Esophagus (tissue), 2 donors: ENCODE results near the gene MCF2L2. TPM values are rescaled to one million over a fixed set of nuclear protein-coding genes. Genes with fewer than 3 reads are reported as not detected.

Experiments used
- H3K27ac ChIP-seq, 2 donors: one replicate each; pipeline ENCODE4 v1.5.1; 2013; ENCODE audit warnings: low read depth in 2 of 2, mild to moderate bottlenecking in 2 of 2, inconsistent platforms in 1 of 2, low read length in 1 of 2, moderate library complexity in 1 of 2
- H3K27me3 ChIP-seq, 2 donors: one replicate each; pipeline ENCODE4 v1.6.1; 2013; ENCODE audit warnings: low read length in 2 of 2, control low read depth in 1 of 2, mild to moderate bottlenecking in 1 of 2; ENCODE audit not compliant: insufficient read depth in 2 of 2, control insufficient read depth in 1 of 2
- H3K36me3 ChIP-seq, 2 donors: one replicate each; pipeline ENCODE4 v1.6.1; 2013; ENCODE audit warnings: low read length in 1 of 2; ENCODE audit not compliant: control insufficient read depth in 2 of 2, insufficient read depth in 2 of 2
- H3K4me1 ChIP-seq, 2 donors: one replicate each; pipeline ENCODE4 v1.6.1; 2013; ENCODE audit warnings: low read length in 1 of 2; ENCODE audit not compliant: control insufficient read depth in 2 of 2, insufficient read depth in 2 of 2
- H3K4me3 ChIP-seq, 2 donors: one replicate each; pipeline ENCODE4 v1.5.1; 2013; ENCODE audit warnings: low read length in 2 of 2, mild to moderate bottlenecking in 2 of 2, low read depth in 1 of 2, moderate library complexity in 1 of 2
- H3K9me3 ChIP-seq, 2 donors: one replicate each; pipeline ENCODE4 v1.6.1; 2013; ENCODE audit warnings: mild to moderate bottlenecking in 2 of 2, low read depth in 1 of 2, low read length in 1 of 2, moderate library complexity in 1 of 2; ENCODE audit not compliant: control insufficient read depth in 2 of 2, insufficient read depth in 1 of 2
- WGBS, 2 donors: extraction: QIAGEN DNeasy Blood & Tissue Kit; methylation state at CpG; one replicate each; pipeline ENCODE4 v1.1.7; 2013; 5-methylcytosine and 5-hydroxymethylcytosine counted together
- polyA plus RNA-seq, 2 donors: library from polyadenylated mRNA; stranded (reverse); fragments of 200-250 nt; gene quantifications; one replicate each; pipeline ENCODE4 v1.2.3, GENCODE V29; 2013
- donor health status: healthy with polysubstance abuse.
- donor health status: Bipolar disorder and iron deficiency.

MCF2L2 gene
- polyA plus RNA-seq, 2 donors, result 0.21 to 0.26 TPM

GRCh38 chr3:183310936-183311335, 117.5 kb downstream of the MCF2L2 start:
- Histone ChIP-seq H3K9me3 (peaks cover 0 to 2% of the 10 kb centered on the region in 2 donors), H3K27me3 (no peaks in the 10 kb centered on the region), H3K4me3 (no peak overlapping the region), H3K36me3 (peaks cover 0 to 4% of the 10 kb centered on the region in 2 donors), H3K4me1 (peaks cover 3 to 6% of the 10 kb centered on the region in 2 donors), H3K27ac (no peak overlapping the region)
- WGBS, 2 donors, result 91 to 92% methylated on average over 3 of the region's 3 CpGs

- Histone ChIP-seq H3K27me3 (no peaks in the 10 kb centered on the region), H3K36me3 (peaks cover 0 to 4% of the 10 kb centered on the region in 2 donors), H3K9me3 (peaks cover 0 to 2% of the 10 kb centered on the region in 2 donors), H3K4me1 (peaks cover 2 to 3% of the 10 kb centered on the region in 2 donors), H3K4me3 (no peak overlapping the region), H3K27ac (no peak overlapping the region)
- WGBS, 2 donors, result 49 to 60% methylated on average over 5 of the region's 5 CpGs
Observed at GRCh38 chr3:183309276-183309675, 119.1 kb downstream of the MCF2L2 start.

DNA sequence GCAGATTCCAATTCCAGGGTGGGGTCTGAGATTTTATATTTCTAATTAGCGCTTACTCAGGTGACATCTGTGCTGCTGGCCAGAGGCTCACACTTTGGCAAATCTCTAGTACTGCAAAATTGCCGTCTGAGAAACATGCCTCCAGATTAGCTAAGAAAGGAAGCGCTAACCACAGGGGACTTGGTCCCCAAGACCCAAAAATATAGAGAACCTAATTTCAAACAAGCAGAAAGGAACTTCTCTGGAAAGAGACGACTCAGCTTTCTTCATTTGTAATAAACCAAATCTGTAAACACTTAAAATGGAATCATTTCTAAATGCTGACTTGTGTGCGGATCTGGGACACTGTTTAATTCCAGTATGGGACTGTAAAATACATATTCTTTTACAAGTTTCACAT, 119.7 kb downstream of the MCF2L2 start:
- no peak overlapping the region for H3K27ac ChIP-seq
- H3K9me3 ChIP-seq, result peaks cover 0 to under 1% of the 10 kb centered on the region in 2 donors
- peaks cover 0 to 4% of the 10 kb centered on the region in 2 donors for H3K36me3 ChIP-seq
- no peaks in the 10 kb centered on the region for H3K27me3 ChIP-seq
- H3K4me1 ChIP-seq, result peaks cover 3 to 5% of the 10 kb centered on the region in 2 donors
- WGBS, 2 donors, result 84 to 86% methylated on average over 5 of the region's 5 CpGs
- no peak overlapping the region for H3K4me3 ChIP-seq

DNA sequence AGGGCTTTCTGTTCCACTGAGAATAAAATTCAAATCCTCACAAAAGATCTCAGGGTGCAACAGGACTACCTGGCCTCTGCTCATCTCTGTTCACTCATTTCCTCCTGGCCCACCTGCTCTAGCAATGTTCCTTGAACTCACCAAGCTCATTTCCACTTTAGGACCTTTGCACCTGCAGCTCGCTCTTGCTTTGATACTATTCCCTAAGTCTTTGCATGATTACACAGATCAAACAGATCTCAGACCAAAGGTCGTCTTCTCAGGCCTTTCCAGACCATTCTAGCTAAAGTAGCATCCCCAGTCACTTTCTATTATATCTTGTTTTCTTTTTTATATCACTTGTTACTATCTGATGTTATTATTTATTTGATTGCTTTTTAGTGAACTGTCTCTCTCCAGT, 120.7 kb downstream of the MCF2L2 start:
- no peak overlapping the region for H3K4me3 ChIP-seq
- H3K27ac ChIP-seq, result peak overlapping the region in 1 of 2 donors; percentile 78
- no peaks in the 10 kb centered on the region for H3K9me3 ChIP-seq
- H3K4me1 ChIP-seq, result peaks cover 3 to 11% of the 10 kb centered on the region in 2 donors
- WGBS, 2 donors, result 81 to 92% methylated on average over 2 of the region's 2 CpGs
- no peaks in the 10 kb centered on the region for H3K27me3 ChIP-seq
- H3K36me3 ChIP-seq, result peaks cover 0 to 4% of the 10 kb centered on the region in 2 donors

- H3K27me3 ChIP-seq, result no peaks in the 10 kb centered on the region
- H3K27ac ChIP-seq, result peak overlapping the region; percentile 86 to 93
- WGBS, 2 donors, result 37 to 53% methylated on average over 9 of the region's 9 CpGs
- H3K36me3 ChIP-seq, result peaks cover 0 to 4% of the 10 kb centered on the region in 2 donors
- peaks cover 3 to 16% of the 10 kb centered on the region in 2 donors for H3K4me1 ChIP-seq
- no peaks in the 10 kb centered on the region for H3K9me3 ChIP-seq
- H3K4me3 ChIP-seq, result peak overlapping the region in 1 of 2 donors; percentile 14
Observed at GRCh38 chr3:183306798-183307671, 121.4 kb downstream of the MCF2L2 start.

GRCh38 chr3:183303690-183304089, 124.7 kb downstream of the MCF2L2 start:
- H3K27ac ChIP-seq, result peak overlapping the region in 1 of 2 donors; percentile 63
- 64 to 67% methylated on average over 2 of the region's 2 CpGs for WGBS, 2 donors
- no peak overlapping the region for H3K4me3 ChIP-seq
- H3K9me3 ChIP-seq, result no peaks in the 10 kb centered on the region
- H3K27me3 ChIP-seq, result no peaks in the 10 kb centered on the region
- peaks cover 0 to 3% of the 10 kb centered on the region in 2 donors for H3K36me3 ChIP-seq
- peaks cover 6 to 22% of the 10 kb centered on the region in 2 donors for H3K4me1 ChIP-seq

- Histone ChIP-seq H3K36me3 (peaks cover 0 to 3% of the 10 kb centered on the region in 2 donors), H3K4me1 (peaks cover 6 to 22% of the 10 kb centered on the region in 2 donors), H3K4me3 (no peak overlapping the region), H3K27me3 (no peaks in the 10 kb centered on the region), H3K27ac (peak overlapping the region; percentile 44 to 56), H3K9me3 (no peaks in the 10 kb centered on the region)
- 40 to 50% methylated on average over 8 of the region's 8 CpGs for WGBS, 2 donors
Observed at GRCh38 chr3:183301937-183302580, 126.4 kb downstream of the MCF2L2 start.

DNA sequence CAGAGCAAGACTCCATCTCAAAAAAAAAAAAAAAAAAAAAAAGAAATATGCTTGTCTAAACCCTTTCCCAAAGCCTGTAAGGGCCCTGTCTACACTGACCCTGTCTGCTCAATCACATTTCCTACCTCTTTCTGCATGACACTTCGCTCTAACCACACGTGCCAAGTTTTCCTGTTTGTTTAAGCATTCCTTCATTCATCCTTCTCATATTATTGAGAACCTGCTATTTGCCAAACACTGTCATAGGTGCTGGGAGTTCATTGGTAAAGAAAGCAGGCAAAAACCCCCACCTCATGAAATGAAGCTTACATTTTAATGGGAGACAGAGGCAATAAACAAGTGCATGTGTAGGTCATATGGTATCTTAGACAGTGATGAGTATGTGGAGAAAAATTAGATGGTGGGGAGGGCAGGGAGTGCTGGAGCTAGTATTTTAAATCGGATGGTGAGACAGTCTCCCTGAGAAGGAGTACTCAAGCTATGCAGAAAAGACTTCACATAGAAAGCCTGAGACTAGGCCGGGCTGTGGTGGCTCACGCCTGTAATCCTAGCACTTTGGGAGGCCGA, 127.3 kb downstream of the MCF2L2 start:
- Histone ChIP-seq H3K4me1 (peaks cover 3 to 22% of the 10 kb centered on the region in 2 donors), H3K27ac (no peak overlapping the region)

GRCh38 chr3:183299976-183300375, 128.4 kb downstream of the MCF2L2 start:
- no peaks in the 10 kb centered on the region for H3K9me3 ChIP-seq
- H3K36me3 ChIP-seq, result peaks cover 0 to 3% of the 10 kb centered on the region in 2 donors
- 93% methylated on average over 4 of the region's 4 CpGs for WGBS, 2 donors
- H3K27ac ChIP-seq, result no peak overlapping the region
- no peaks in the 10 kb centered on the region for H3K27me3 ChIP-seq
- H3K4me3 ChIP-seq, result no peak overlapping the region
- peaks cover 3 to 26% of the 10 kb centered on the region in 2 donors for H3K4me1 ChIP-seq

More for the DNA sequence above, 127.3 kb downstream of the MCF2L2 start:
- H3K4me3 ChIP-seq, result no peak overlapping the region
- peaks cover 0 to 3% of the 10 kb centered on the region in 2 donors for H3K36me3 ChIP-seq
- no peaks in the 10 kb centered on the region for H3K27me3 ChIP-seq
- WGBS, 2 donors, result 80 to 84% methylated on average over 6 of the region's 6 CpGs
- no peaks in the 10 kb centered on the region for H3K9me3 ChIP-seq
